ENCODE results near the gene C9orf152. TPM values are rescaled to one million over a fixed set of nuclear protein-coding genes. Genes with fewer than 3 reads are reported as not detected.

C9orf152 gene
- total and polyA plus RNA-seq, 2 of the 13 experiments (the other 11 are each of a cell fraction or from before 2014, with no cell fraction given) = 0.24 to 0.48 TPM

- TF ChIP-seq, protein P1, sequence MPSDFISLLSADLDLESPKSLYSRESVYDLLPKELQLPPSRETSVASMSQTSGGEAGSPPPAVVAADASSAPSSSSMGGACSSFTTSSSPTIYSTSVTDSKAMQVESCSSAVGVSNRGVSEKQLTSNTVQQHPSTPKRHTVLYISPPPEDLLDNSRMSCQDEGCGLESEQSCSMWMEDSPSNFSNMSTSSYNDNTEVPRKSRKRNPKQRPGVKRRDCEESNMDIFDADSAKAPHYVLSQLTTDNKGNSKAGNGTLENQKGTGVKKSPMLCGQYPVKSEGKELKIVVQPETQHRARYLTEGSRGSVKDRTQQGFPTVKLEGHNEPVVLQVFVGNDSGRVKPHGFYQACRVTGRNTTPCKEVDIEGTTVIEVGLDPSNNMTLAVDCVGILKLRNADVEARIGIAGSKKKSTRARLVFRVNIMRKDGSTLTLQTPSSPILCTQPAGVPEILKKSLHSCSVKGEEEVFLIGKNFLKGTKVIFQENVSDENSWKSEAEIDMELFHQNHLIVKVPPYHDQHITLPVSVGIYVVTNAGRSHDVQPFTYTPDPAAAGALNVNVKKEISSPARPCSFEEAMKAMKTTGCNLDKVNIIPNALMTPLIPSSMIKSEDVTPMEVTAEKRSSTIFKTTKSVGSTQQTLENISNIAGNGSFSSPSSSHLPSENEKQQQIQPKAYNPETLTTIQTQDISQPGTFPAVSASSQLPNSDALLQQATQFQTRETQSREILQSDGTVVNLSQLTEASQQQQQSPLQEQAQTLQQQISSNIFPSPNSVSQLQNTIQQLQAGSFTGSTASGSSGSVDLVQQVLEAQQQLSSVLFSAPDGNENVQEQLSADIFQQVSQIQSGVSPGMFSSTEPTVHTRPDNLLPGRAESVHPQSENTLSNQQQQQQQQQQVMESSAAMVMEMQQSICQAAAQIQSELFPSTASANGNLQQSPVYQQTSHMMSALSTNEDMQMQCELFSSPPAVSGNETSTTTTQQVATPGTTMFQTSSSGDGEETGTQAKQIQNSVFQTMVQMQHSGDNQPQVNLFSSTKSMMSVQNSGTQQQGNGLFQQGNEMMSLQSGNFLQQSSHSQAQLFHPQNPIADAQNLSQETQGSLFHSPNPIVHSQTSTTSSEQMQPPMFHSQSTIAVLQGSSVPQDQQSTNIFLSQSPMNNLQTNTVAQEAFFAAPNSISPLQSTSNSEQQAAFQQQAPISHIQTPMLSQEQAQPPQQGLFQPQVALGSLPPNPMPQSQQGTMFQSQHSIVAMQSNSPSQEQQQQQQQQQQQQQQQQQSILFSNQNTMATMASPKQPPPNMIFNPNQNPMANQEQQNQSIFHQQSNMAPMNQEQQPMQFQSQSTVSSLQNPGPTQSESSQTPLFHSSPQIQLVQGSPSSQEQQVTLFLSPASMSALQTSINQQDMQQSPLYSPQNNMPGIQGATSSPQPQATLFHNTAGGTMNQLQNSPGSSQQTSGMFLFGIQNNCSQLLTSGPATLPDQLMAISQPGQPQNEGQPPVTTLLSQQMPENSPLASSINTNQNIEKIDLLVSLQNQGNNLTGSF (CRISPR knock-in tag; IDR thresholded peaks at IDR 0.05) = no peak
- TF ChIP-seq GATAD2A (CRISPR knock-in tag; IDR thresholded peaks at IDR 0.05) (peak; percentile 89), KDM6A (CRISPR knock-in tag; IDR thresholded peaks at IDR 0.05; ENCODE audit: low read depth) (peak; percentile 86), TMF1 (CRISPR knock-in tag; IDR thresholded peaks at IDR 0.05; ENCODE audit: low read depth) (0 out of 2 replicates have a peak, but pooled peaks have one; percentile 23), STAT5B (CRISPR knock-in tag; IDR thresholded peaks at IDR 0.05) (no peak), ZNF644 (CRISPR knock-in tag; IDR thresholded peaks at IDR 0.05; ENCODE audit: low read depth) (peak; percentile 60; the same call in 1 of the 2 replicates), SOX5 (CRISPR knock-in tag; IDR thresholded peaks at IDR 0.05; ENCODE audit: borderline replicate concordance) (peak; percentile 84), CEBPG (CRISPR knock-in tag; IDR thresholded peaks at IDR 0.05) (peak; percentile 40), REST (IDR thresholded peaks at IDR 0.05; ENCODE audit: borderline replicate concordance in 1 of 2, low read depth in 1 of 2, low read length in 2 of 2) (no peak), ZFP36L1 (CRISPR knock-in tag; IDR thresholded peaks at IDR 0.05) (0 out of 2 replicates have a peak, but pooled peaks have one; percentile 46), ATF4 (CRISPR knock-in tag; IDR thresholded peaks at IDR 0.05) (peak in 1 of 2 experiments; percentile 52; a peak in 2 of 4 replicates), FOSL1 (CRISPR knock-in tag; IDR thresholded peaks at IDR 0.05; ENCODE audit: borderline replicate concordance) (no peak), TRIM24 (CRISPR knock-in tag; IDR thresholded peaks at IDR 0.05) (peak; percentile 64), DPF2 (CRISPR knock-in tag; IDR thresholded peaks at IDR 0.05; ENCODE audit: borderline replicate concordance, low read depth) (peak; percentile 71; the same call in 1 of the 2 replicates), SOX13 (IDR thresholded peaks at IDR 0.05) (no peak), SOX13 (CRISPR knock-in tag; conservative IDR thresholded peaks at IDR 0.05 in 1 of 2, IDR thresholded peaks at IDR 0.05 in 1 of 2) (peak in 1 of 2 experiments; percentile 84; a peak in 2 of 4 replicates), PATZ1 (CRISPR knock-in tag; IDR thresholded peaks at IDR 0.05) (0 out of 2 replicates have a peak, but pooled peaks have one; percentile 18)
- TF ChIP-seq, protein P2, sequence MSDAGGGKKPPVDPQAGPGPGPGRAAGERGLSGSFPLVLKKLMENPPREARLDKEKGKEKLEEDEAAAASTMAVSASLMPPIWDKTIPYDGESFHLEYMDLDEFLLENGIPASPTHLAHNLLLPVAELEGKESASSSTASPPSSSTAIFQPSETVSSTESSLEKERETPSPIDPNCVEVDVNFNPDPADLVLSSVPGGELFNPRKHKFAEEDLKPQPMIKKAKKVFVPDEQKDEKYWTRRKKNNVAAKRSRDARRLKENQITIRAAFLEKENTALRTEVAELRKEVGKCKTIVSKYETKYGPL (CRISPR knock-in tag; IDR thresholded peaks at IDR 0.05) = no peak
Measured at GRCh38 chr9:110220809-110221208, 12.8 kb upstream of the C9orf152 start (continued).

Data from HepG2 (cell line).